Measurements from ENCODE around the gene PPP1R13B.

Gene PPP1R13B

GRCh38 chr14:103867020-103867419 lies 19.6 kb upstream of the PPP1R13B start:
- H3K4me3 ChIP-seq (ENCODE audit: low read length), result no peak overlapping the region
- H3K4me1 ChIP-seq (ENCODE audit: control insufficient read depth, insufficient read depth, low read length), result no peaks in the 10 kb centered on the region
- peaks cover 6% of the 10 kb centered on the region for H3K27me3 ChIP-seq (replicated peaks; ENCODE audit: control insufficient read depth, insufficient read depth, low read length)
- no peak for DNase-seq (ENCODE audit: low read depth)
- H3K9ac ChIP-seq (ENCODE audit: low read length), result no peak overlapping the region
- no peaks in the 10 kb centered on the region for H3K36me3 ChIP-seq (ENCODE audit: control insufficient read depth, insufficient read depth, low read length, severe bottlenecking)
- H3K9me3 ChIP-seq (ENCODE audit: control insufficient read depth, low read length), result no peaks in the 10 kb centered on the region

- peaks cover 5% of the 10 kb centered on the region for H3K4me1 ChIP-seq (ENCODE audit: control insufficient read depth, insufficient read depth, low read length)
- H3K9me3 ChIP-seq (ENCODE audit: control insufficient read depth, low read length), result no peaks in the 10 kb centered on the region
- no peak overlapping the region for H3K4me3 ChIP-seq (ENCODE audit: low read length)
- H3K9ac ChIP-seq (ENCODE audit: low read length), result no peak overlapping the region
- no peak for DNase-seq (ENCODE audit: low read depth)
- peaks cover 26% of the 10 kb centered on the region for H3K27me3 ChIP-seq (replicated peaks; ENCODE audit: control insufficient read depth, insufficient read depth, low read length)
- no peaks in the 10 kb centered on the region for H3K36me3 ChIP-seq (ENCODE audit: control insufficient read depth, insufficient read depth, low read length, severe bottlenecking)
Measured at GRCh38 chr14:103863245-103863644, 15.9 kb upstream of the PPP1R13B start.

- peaks cover 28% of the 10 kb centered on the region for H3K27me3 ChIP-seq (replicated peaks; ENCODE audit: control insufficient read depth, insufficient read depth, low read length)
- H3K36me3 ChIP-seq (ENCODE audit: control insufficient read depth, insufficient read depth, low read length, severe bottlenecking), result no peaks in the 10 kb centered on the region
- H3K4me1 ChIP-seq (ENCODE audit: control insufficient read depth, insufficient read depth, low read length), result peaks cover 5% of the 10 kb centered on the region
- no peak overlapping the region for H3K9ac ChIP-seq (ENCODE audit: low read length)
- H3K9me3 ChIP-seq (ENCODE audit: control insufficient read depth, low read length), result no peaks in the 10 kb centered on the region
- no peak for DNase-seq (ENCODE audit: low read depth)
- no peak overlapping the region for H3K4me3 ChIP-seq (ENCODE audit: low read length)
Measured at GRCh38 chr14:103862393-103862782, 15.0 kb upstream of the PPP1R13B start.

- no peak for DNase-seq (ENCODE audit: low read depth)
Measured at GRCh38 chr14:103861413-103862392, 14.3 kb upstream of the PPP1R13B start.

DNA sequence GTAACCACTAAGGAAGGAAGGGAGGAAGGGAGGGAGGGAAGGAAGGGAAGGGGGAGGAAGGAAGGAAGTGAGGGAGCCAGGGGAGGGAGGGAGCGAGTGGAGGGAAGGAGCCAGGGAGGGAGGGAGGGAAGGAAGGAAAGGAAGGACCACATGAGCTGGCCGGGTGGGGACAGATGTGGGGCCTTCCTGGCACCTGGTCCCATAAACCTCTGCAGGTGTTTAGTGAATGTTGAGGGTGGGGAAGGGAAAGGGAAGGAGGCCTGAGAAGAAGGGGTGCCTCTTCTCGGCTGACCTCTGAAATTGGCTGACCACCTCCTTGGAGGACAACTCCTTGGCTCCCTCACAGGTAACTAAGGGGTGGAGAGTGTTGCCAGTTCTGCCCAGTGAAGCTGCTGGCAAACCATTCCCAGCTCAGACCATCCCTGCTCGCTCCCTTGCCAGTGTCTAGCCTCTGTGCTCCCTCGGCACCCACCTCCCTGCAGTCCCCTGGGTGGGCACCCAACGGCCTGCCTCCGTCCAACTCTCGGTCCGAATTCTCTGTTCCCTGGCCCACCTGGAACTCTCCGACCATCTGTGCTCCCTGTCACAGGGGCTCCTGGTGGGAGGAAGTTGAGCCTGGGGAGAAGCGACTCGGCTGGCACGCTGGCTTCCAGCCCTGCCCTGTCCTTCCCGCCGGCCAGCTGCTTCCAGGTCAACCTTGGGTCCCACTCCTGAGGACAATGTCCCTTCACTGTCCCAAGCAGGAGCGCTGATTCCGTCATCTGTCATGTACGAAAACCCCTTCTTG lies 12.2 kb upstream of the PPP1R13B start:
- Histone ChIP-seq H3K9me3 (ENCODE audit: control insufficient read depth, low read length) (no peaks in the 10 kb centered on the region), H3K9ac (ENCODE audit: low read length) (no peak overlapping the region), H3K4me1 (ENCODE audit: control insufficient read depth, insufficient read depth, low read length) (peaks cover 5% of the 10 kb centered on the region), H3K27me3 (replicated peaks; ENCODE audit: control insufficient read depth, insufficient read depth, low read length) (peaks cover 40% of the 10 kb centered on the region), H3K4me3 (ENCODE audit: low read length) (no peak overlapping the region), H3K36me3 (ENCODE audit: control insufficient read depth, insufficient read depth, low read length, severe bottlenecking) (no peaks in the 10 kb centered on the region)
- DNase-seq (ENCODE audit: low read depth), result no peak

More at GRCh38 chr14:103861413-103862392, 14.3 kb upstream of the PPP1R13B start:
- no peak overlapping the region for H3K4me3 ChIP-seq (ENCODE audit: low read length)
- no peaks in the 10 kb centered on the region for H3K9me3 ChIP-seq (ENCODE audit: control insufficient read depth, low read length)
- H3K9ac ChIP-seq (ENCODE audit: low read length), result no peak overlapping the region
- H3K36me3 ChIP-seq (ENCODE audit: control insufficient read depth, insufficient read depth, low read length, severe bottlenecking), result no peaks in the 10 kb centered on the region
- peaks cover 31% of the 10 kb centered on the region for H3K27me3 ChIP-seq (replicated peaks; ENCODE audit: control insufficient read depth, insufficient read depth, low read length)
- H3K4me1 ChIP-seq (ENCODE audit: control insufficient read depth, insufficient read depth, low read length), result peaks cover 5% of the 10 kb centered on the region

- DNase-seq (ENCODE audit: low read depth), result no peak
Measured at GRCh38 chr14:103858063-103858781, 10.8 kb upstream of the PPP1R13B start.

DNA sequence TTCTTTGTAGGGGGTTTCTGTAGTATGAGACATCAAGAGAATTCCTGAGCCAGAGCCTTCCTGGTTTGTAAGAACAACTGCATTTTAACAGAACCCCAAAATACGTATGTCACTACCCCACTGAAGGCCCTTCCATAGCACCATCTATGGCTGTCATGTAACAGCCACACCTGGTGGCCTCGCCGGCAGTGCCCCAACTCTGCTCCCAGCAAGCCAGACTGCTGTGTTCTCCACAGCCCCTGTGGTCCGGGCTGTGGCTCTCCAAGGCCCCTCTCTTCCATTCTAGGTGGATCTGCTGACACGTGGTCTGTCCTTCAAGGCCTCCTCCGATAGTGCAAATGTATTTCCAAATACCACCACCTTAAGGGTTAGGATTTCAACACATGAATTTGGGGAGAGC lies 9.9 kb upstream of the PPP1R13B start:
- H3K9ac ChIP-seq (ENCODE audit: low read length), result no peak overlapping the region
- peaks cover 5% of the 10 kb centered on the region for H3K4me1 ChIP-seq (ENCODE audit: control insufficient read depth, insufficient read depth, low read length)
- H3K36me3 ChIP-seq (ENCODE audit: control insufficient read depth, insufficient read depth, low read length, severe bottlenecking), result no peaks in the 10 kb centered on the region
- H3K9me3 ChIP-seq (ENCODE audit: control insufficient read depth, low read length), result no peaks in the 10 kb centered on the region
- peaks cover 35% of the 10 kb centered on the region for H3K27me3 ChIP-seq (replicated peaks; ENCODE audit: control insufficient read depth, insufficient read depth, low read length)
- no peak overlapping the region for H3K4me3 ChIP-seq (ENCODE audit: low read length)
- no peak for DNase-seq (ENCODE audit: low read depth)

More at GRCh38 chr14:103858063-103858781, 10.8 kb upstream of the PPP1R13B start:
- H3K9ac ChIP-seq (ENCODE audit: low read length), result no peak overlapping the region
- H3K4me1 ChIP-seq (ENCODE audit: control insufficient read depth, insufficient read depth, low read length), result peaks cover 5% of the 10 kb centered on the region
- no peaks in the 10 kb centered on the region for H3K9me3 ChIP-seq (ENCODE audit: control insufficient read depth, low read length)
- no peak overlapping the region for H3K4me3 ChIP-seq (ENCODE audit: low read length)
- H3K27me3 ChIP-seq (replicated peaks; ENCODE audit: control insufficient read depth, insufficient read depth, low read length), result peaks cover 40% of the 10 kb centered on the region
- no peaks in the 10 kb centered on the region for H3K36me3 ChIP-seq (ENCODE audit: control insufficient read depth, insufficient read depth, low read length, severe bottlenecking)

- no peaks in the 10 kb centered on the region for H3K36me3 ChIP-seq (ENCODE audit: control insufficient read depth, insufficient read depth, low read length, severe bottlenecking)
Measured at GRCh38 chr14:103856607-103857006, 9.2 kb upstream of the PPP1R13B start.

DNA sequence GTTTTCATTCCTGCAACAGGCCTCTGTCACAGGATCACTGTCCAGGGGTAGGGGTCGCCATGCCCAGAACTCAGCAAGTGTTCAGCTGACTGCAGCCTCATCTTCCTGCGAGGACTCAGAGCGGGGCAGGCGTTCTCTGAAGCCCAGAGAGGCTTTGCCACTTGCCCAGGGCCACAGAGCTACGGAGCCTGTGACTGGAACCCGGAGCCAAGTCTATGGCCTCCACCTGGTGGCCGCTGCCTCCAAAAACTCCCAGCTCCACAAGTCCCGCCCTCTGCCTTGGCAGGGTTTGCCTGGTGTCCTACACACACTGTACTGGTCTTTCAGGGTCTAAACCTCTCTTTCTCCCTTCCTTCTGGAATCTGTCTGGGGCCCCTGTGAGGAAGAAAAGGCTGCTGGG lies 8.7 kb upstream of the PPP1R13B start:
- no peak for DNase-seq (ENCODE audit: low read depth)
- no peak overlapping the region for H3K9ac ChIP-seq (ENCODE audit: low read length)
- no peaks in the 10 kb centered on the region for H3K9me3 ChIP-seq (ENCODE audit: control insufficient read depth, low read length)
- H3K27me3 ChIP-seq (replicated peaks; ENCODE audit: control insufficient read depth, insufficient read depth, low read length), result peaks cover 28% of the 10 kb centered on the region
- no peak overlapping the region for H3K4me3 ChIP-seq (ENCODE audit: low read length)
- peaks cover 5% of the 10 kb centered on the region for H3K4me1 ChIP-seq (ENCODE audit: control insufficient read depth, insufficient read depth, low read length)
- no peaks in the 10 kb centered on the region for H3K36me3 ChIP-seq (ENCODE audit: control insufficient read depth, insufficient read depth, low read length, severe bottlenecking)

More at GRCh38 chr14:103856607-103857006, 9.2 kb upstream of the PPP1R13B start:
- H3K9ac ChIP-seq (ENCODE audit: low read length), result no peak overlapping the region
- H3K4me3 ChIP-seq (ENCODE audit: low read length), result no peak overlapping the region
- H3K27me3 ChIP-seq (replicated peaks; ENCODE audit: control insufficient read depth, insufficient read depth, low read length), result peaks cover 30% of the 10 kb centered on the region
- H3K4me1 ChIP-seq (ENCODE audit: control insufficient read depth, insufficient read depth, low read length), result peaks cover 5% of the 10 kb centered on the region
- H3K9me3 ChIP-seq (ENCODE audit: control insufficient read depth, low read length), result no peaks in the 10 kb centered on the region
- no peak for DNase-seq (ENCODE audit: low read depth)

DNA sequence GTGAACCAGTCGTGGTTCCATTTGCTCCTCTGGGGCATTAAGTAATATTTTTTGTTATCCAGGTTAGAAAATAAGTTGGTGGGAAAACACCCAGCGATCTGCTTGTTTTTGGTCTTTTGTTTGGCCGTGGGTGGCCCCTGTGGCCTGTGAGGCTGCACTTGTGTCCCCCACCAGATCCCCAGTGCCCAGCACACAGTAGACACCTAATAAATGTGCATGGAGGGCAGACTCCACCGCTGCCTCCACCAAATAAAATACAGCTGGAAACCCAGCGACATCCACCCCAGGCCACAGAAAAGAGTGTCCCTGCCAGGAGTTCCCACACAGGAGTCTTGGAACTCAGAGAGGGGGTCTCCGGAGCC lies 8.3 kb upstream of the PPP1R13B start:
- Histone ChIP-seq H3K4me3 (ENCODE audit: low read length) (no peak overlapping the region), H3K4me1 (ENCODE audit: control insufficient read depth, insufficient read depth, low read length) (peaks cover 5% of the 10 kb centered on the region), H3K36me3 (ENCODE audit: control insufficient read depth, insufficient read depth, low read length, severe bottlenecking) (no peaks in the 10 kb centered on the region), H3K9ac (ENCODE audit: low read length) (no peak overlapping the region), H3K9me3 (ENCODE audit: control insufficient read depth, low read length) (no peaks in the 10 kb centered on the region), H3K27me3 (replicated peaks; ENCODE audit: control insufficient read depth, insufficient read depth, low read length) (peaks cover 28% of the 10 kb centered on the region)
- DNase-seq (ENCODE audit: low read depth), result no peak

Data from adipocyte (in vitro differentiated cells).